Spinal cord (tissue), 10 donors: ENCODE data around the gene ZSCAN18. TPM values are rescaled to one million over a fixed set of nuclear protein-coding genes. Genes with fewer than 3 reads are reported as not detected.

ENCODE experiments used
- DNase-seq, 6 donors: peaks; one replicate each; pipeline versions ENCODE4 v3.0.0 to v3.0.0-alpha.2; 2013 to 2015; ENCODE audit warnings: low spot score in 6 of 6, low read depth in 4 of 6
- H3K27ac ChIP-seq: one replicate; pipeline ENCODE4 v1.5.1; 2013; ENCODE audit warnings: low read depth, low read length, control low read depth
- H3K27me3 ChIP-seq: one replicate; pipeline ENCODE4 v1.6.1; 2013; ENCODE audit warnings: low read length; ENCODE audit not compliant: control insufficient read depth, insufficient read depth
- H3K36me3 ChIP-seq: one replicate; pipeline ENCODE4 v1.6.1; 2013; ENCODE audit warnings: low read length; ENCODE audit not compliant: control insufficient read depth, insufficient read depth
- H3K4me1 ChIP-seq: one replicate; pipeline ENCODE4 v1.6.1; 2013; ENCODE audit warnings: low read length; ENCODE audit not compliant: control insufficient read depth, insufficient read depth
- H3K4me3 ChIP-seq: one replicate; pipeline ENCODE4 v1.5.1; 2013; ENCODE audit warnings: low read depth, low read length, control low read depth
- H3K9me3 ChIP-seq: one replicate; pipeline ENCODE4 v1.6.1; 2013; ENCODE audit warnings: low read length; ENCODE audit not compliant: control insufficient read depth, insufficient read depth
- WGBS: methylation state at CpG from one replicate; pipeline ENCODE4 v1.1.5; 2013; ENCODE audit warnings: missing lambda C conversion rate; ENCODE audit not compliant: insufficient coverage; 5-methylcytosine and 5-hydroxymethylcytosine counted together
- polyA plus RNA-seq, 2 donors: library from polyadenylated mRNA; unstranded; fragments of 120-200 nt; gene quantifications; one replicate each; pipeline ENCODE4 v1.2.1, GENCODE V29; 2013; ENCODE audit not compliant: insufficient read length in 2 of 2
- total RNA-seq, 2 donors: library from RNA; depleted of rRNA in 1 of 2; stranded (reverse); fragments of 120-200 nt in 1 of 2; fragments of >200 nt in 1 of 2; gene quantifications; one replicate each; pipeline versions ENCODE4 v1.2.3 to v1.2.4, GENCODE V29; 2013 to 2014
- donor health status: healthy.

ZSCAN18 gene
- total and polyA plus RNA-seq, 4 donors: 81.2 to 151 (median 120) TPM

- H3K9me3 ChIP-seq: peaks cover 23% of the 10 kb centered on the region
- 2% methylated on average over 77 of the region's 77 CpGs for WGBS
- H3K27me3 ChIP-seq: peaks cover 8% of the 10 kb centered on the region
- H3K4me3 ChIP-seq: peak overlapping the region; percentile 32
- peak in 3 of 6 donors; percentile 11 to 76 (median 14) for DNase-seq
- peaks cover 9% of the 10 kb centered on the region for H3K4me1 ChIP-seq
- no peak overlapping the region for H3K27ac ChIP-seq
- H3K36me3 ChIP-seq: no peaks in the 10 kb centered on the region
These were observed 20.0 kb upstream of the ZSCAN18 start for GRCh38 chr19:58117841-58118575.

- Histone ChIP-seq H3K4me3 (no peak overlapping the region), H3K27me3 (no peaks in the 10 kb centered on the region), H3K36me3 (no peaks in the 10 kb centered on the region), H3K9me3 (peaks cover 23% of the 10 kb centered on the region), H3K4me1 (no peaks in the 10 kb centered on the region), H3K27ac (no peak overlapping the region)
- no CpG with 5 or more reads among the region's 3 CpGs for WGBS
- no peak for DNase-seq
These were observed 10.5 kb upstream of the ZSCAN18 start for GRCh38 chr19:58108546-58108817.

- H3K27ac ChIP-seq: no peak overlapping the region
- whole genome bisulfite sequencing: 89% methylated on average over 4 of the region's 7 CpGs
- H3K4me1 ChIP-seq: no peaks in the 10 kb centered on the region
- H3K27me3 ChIP-seq: no peaks in the 10 kb centered on the region
- peaks cover 23% of the 10 kb centered on the region for H3K9me3 ChIP-seq
- no peak for DNase-seq
- no peak overlapping the region for H3K4me3 ChIP-seq
- no peaks in the 10 kb centered on the region for H3K36me3 ChIP-seq
These were observed 9.9 kb upstream of the ZSCAN18 start for GRCh38 chr19:58107778-58108545.

- no peaks in the 10 kb centered on the region for H3K27me3 ChIP-seq
- 0% methylated on average over 1 of the region's 2 CpGs for WGBS
- H3K36me3 ChIP-seq: peaks cover 22% of the 10 kb centered on the region
- no peak for DNase-seq
- no peaks in the 10 kb centered on the region for H3K9me3 ChIP-seq
- peak overlapping the region; percentile 93 for H3K27ac ChIP-seq
- H3K4me3 ChIP-seq: peak overlapping the region; percentile 59
- peaks cover 29% of the 10 kb centered on the region for H3K4me1 ChIP-seq
These were observed 609 bp upstream of the ZSCAN18 start for GRCh38 chr19:58098682-58098998.

- peak overlapping the region; percentile 90 for H3K4me3 ChIP-seq
- WGBS: 18% methylated on average over 3 of the region's 8 CpGs
- peaks cover 29% of the 10 kb centered on the region for H3K4me1 ChIP-seq
- H3K27ac ChIP-seq: peak overlapping the region; percentile 89
- DNase-seq: no peak
- no peaks in the 10 kb centered on the region for H3K27me3 ChIP-seq
- H3K9me3 ChIP-seq: no peaks in the 10 kb centered on the region
- peaks cover 28% of the 10 kb centered on the region for H3K36me3 ChIP-seq
These were observed 682 bp downstream of the ZSCAN18 start for GRCh38 chr19:58097349-58097748.

- H3K9me3 ChIP-seq: no peaks in the 10 kb centered on the region
- H3K4me1 ChIP-seq: peaks cover 29% of the 10 kb centered on the region
- H3K27me3 ChIP-seq: no peaks in the 10 kb centered on the region
- no peak overlapping the region for H3K27ac ChIP-seq
- 86% methylated on average over 13 of the region's 13 CpGs for WGBS
- DNase-seq: no peak
- H3K36me3 ChIP-seq: peaks cover 31% of the 10 kb centered on the region
- H3K4me3 ChIP-seq: no peak overlapping the region
These were observed 1.1 kb downstream of the ZSCAN18 start for GRCh38 chr19:58096884-58097283.

- H3K27ac ChIP-seq: no peak overlapping the region
- no peaks in the 10 kb centered on the region for H3K9me3 ChIP-seq
- no peak overlapping the region for H3K4me3 ChIP-seq
- H3K36me3 ChIP-seq: peaks cover 41% of the 10 kb centered on the region
- WGBS: 99% methylated on average over 8 of the region's 10 CpGs
- peaks cover 29% of the 10 kb centered on the region for H3K4me1 ChIP-seq
- H3K27me3 ChIP-seq: no peaks in the 10 kb centered on the region
- DNase-seq: no peak
These were observed 2.7 kb downstream of the ZSCAN18 start for GRCh38 chr19:58095328-58095727.

GRCh38 chr19:58093071-58093470 lies 5.0 kb downstream of the ZSCAN18 start:
- H3K36me3 ChIP-seq: peaks cover 60% of the 10 kb centered on the region
- WGBS: 91% methylated on average over 7 of the region's 7 CpGs
- peaks cover 23% of the 10 kb centered on the region for H3K4me1 ChIP-seq

GRCh38 chr19:58091251-58091995 lies 6.6 kb downstream of the ZSCAN18 start:
- H3K27ac ChIP-seq: no peak overlapping the region
- H3K4me3 ChIP-seq: no peak overlapping the region
- H3K4me1 ChIP-seq: peaks cover 12% of the 10 kb centered on the region
- H3K36me3 ChIP-seq: peaks cover 75% of the 10 kb centered on the region
- H3K27me3 ChIP-seq: no peaks in the 10 kb centered on the region
- no peak for DNase-seq
- H3K9me3 ChIP-seq: no peaks in the 10 kb centered on the region
- WGBS: 89% methylated on average over 7 of the region's 11 CpGs

More at GRCh38 chr19:58093071-58093470, 5.0 kb downstream of the ZSCAN18 start:
- H3K9me3 ChIP-seq: no peaks in the 10 kb centered on the region
- H3K4me3 ChIP-seq: no peak overlapping the region
- no peak for DNase-seq
- no peaks in the 10 kb centered on the region for H3K27me3 ChIP-seq
- no peak overlapping the region for H3K27ac ChIP-seq
